H9 (cell line): ENCODE data around the gene YPEL1. TPM values are rescaled to one million over a fixed set of nuclear protein-coding genes. Genes with fewer than 3 reads are reported as not detected.
A peak's percentile ranks its signal among the peaks of the same experiment; 100 is the strongest.

Experiments
- DNase-seq: peaks from one replicate; pipeline ENCODE4 v3.0.0-alpha.2; 2017
- H2AFZ ChIP-seq: one replicate; pipeline ENCODE4 v1.6.1; 2013; ENCODE audit warnings: mild to moderate bottlenecking, low read length, control low read depth, moderate library complexity
- H2AK5ac ChIP-seq: 2 replicates; pipeline ENCODE4 v1.6.1; 2013; ENCODE audit warnings: low read length, control low read depth, mixed read lengths; ENCODE audit not compliant: insufficient read length
- H2BK120ac ChIP-seq: one replicate; pipeline ENCODE4 v1.6.1; 2013; ENCODE audit warnings: low read depth, mild to moderate bottlenecking, low read length, control low read depth, inconsistent platforms; ENCODE audit not compliant: poor library complexity, severe bottlenecking
- H2BK12ac ChIP-seq: 2 replicates; pipeline ENCODE4 v1.6.1; 2013; ENCODE audit warnings: low read length, control low read depth, mixed read lengths, low read depth; ENCODE audit not compliant: insufficient read length
- H2BK15ac ChIP-seq: 2 replicates; pipeline ENCODE4 v1.6.1; 2013; ENCODE audit warnings: low read depth, low read length, control low read depth
- H2BK20ac ChIP-seq: one replicate; pipeline ENCODE4 v1.6.1; 2013; ENCODE audit warnings: low read depth, mild to moderate bottlenecking, low read length, control low read depth, inconsistent platforms; ENCODE audit not compliant: poor library complexity, severe bottlenecking
- H2BK5ac ChIP-seq: 2 replicates; pipeline ENCODE4 v1.6.1; 2013; ENCODE audit warnings: low read length, control low read depth, mixed read lengths; ENCODE audit not compliant: insufficient read length
- H3K14ac ChIP-seq: 2 replicates; pipeline ENCODE4 v1.6.1; 2013; ENCODE audit warnings: low read length, control low read depth; ENCODE audit not compliant: insufficient read depth
- H3K18ac ChIP-seq: 2 replicates; pipeline ENCODE4 v1.6.1; 2013; ENCODE audit warnings: low read depth, mild to moderate bottlenecking, mixed read lengths, low read length, control low read depth; ENCODE audit not compliant: insufficient read length
- H3K23ac ChIP-seq: 2 replicates; pipeline ENCODE4 v1.6.1; 2013; ENCODE audit warnings: low read length, control low read depth, mixed read lengths, low read depth; ENCODE audit not compliant: insufficient read length
- H3K23me2 ChIP-seq: 2 replicates; pipeline ENCODE4 v1.6.1; 2013; ENCODE audit warnings: low read depth, mild to moderate bottlenecking, mixed read lengths, low read length, control low read depth; ENCODE audit not compliant: insufficient read length, poor library complexity, severe bottlenecking
- H3K27ac ChIP-seq: 2 replicates; pipeline ENCODE4 v1.5.1; 2013; ENCODE audit warnings: low read length, control low read depth, mixed read lengths, low read depth; ENCODE audit not compliant: insufficient read length
- H3K27me3 ChIP-seq: 2 replicates; pipeline ENCODE4 v1.6.1; 2013; ENCODE audit warnings: low read length, control low read depth, inconsistent platforms; ENCODE audit not compliant: insufficient read depth
- H3K4ac ChIP-seq: 2 replicates; pipeline ENCODE4 v1.6.1; 2013; ENCODE audit warnings: low read depth, mild to moderate bottlenecking, control low read depth, inconsistent platforms, low read length, moderate library complexity
- H3K4me1 ChIP-seq: 2 replicates; pipeline ENCODE4 v1.6.1; 2013; ENCODE audit warnings: low read length, control low read depth, inconsistent platforms; ENCODE audit not compliant: insufficient read depth
- H3K4me2 ChIP-seq: 2 replicates; pipeline ENCODE4 v1.6.1; 2013; ENCODE audit warnings: low read length, control low read depth, mixed read lengths; ENCODE audit not compliant: insufficient read length, insufficient read depth
- H3K56ac ChIP-seq: 2 replicates; pipeline ENCODE4 v1.6.1; 2013; ENCODE audit warnings: low read depth, mild to moderate bottlenecking, mixed read lengths, low read length, control low read depth; ENCODE audit not compliant: insufficient read length
- H3K79me1 ChIP-seq: 2 replicates; pipeline ENCODE4 v1.6.1; 2013; ENCODE audit warnings: low read depth, mild to moderate bottlenecking, moderate library complexity, low read length, control low read depth, inconsistent platforms; ENCODE audit not compliant: insufficient read depth, poor library complexity, severe bottlenecking
- H3K79me2 ChIP-seq: 2 replicates; pipeline ENCODE4 v1.6.1; 2013; ENCODE audit warnings: low read length, control low read depth, inconsistent platforms; ENCODE audit not compliant: insufficient read depth
- H3K9ac ChIP-seq: 2 replicates; pipeline ENCODE4 v1.6.1; 2013; ENCODE audit warnings: low read length, control low read depth, mixed read lengths; ENCODE audit not compliant: insufficient read length; ENCODE audit errors: extremely low read depth
- H3K9me3 ChIP-seq: one replicate; pipeline ENCODE4 v1.6.1; 2013; ENCODE audit warnings: low read depth, low read length, inconsistent platforms; ENCODE audit not compliant: control insufficient read depth
- H3T11ph ChIP-seq: one replicate; pipeline ENCODE4 v1.6.1; 2013; ENCODE audit warnings: mild to moderate bottlenecking, low read length, control low read depth, inconsistent platforms
- H4K20me1 ChIP-seq: one replicate; pipeline ENCODE4 v1.6.1; 2013; ENCODE audit not compliant: control insufficient read depth, insufficient read length, insufficient read depth
- H4K5ac ChIP-seq: 2 replicates; pipeline ENCODE4 v1.6.1; 2013; ENCODE audit warnings: low read depth, mild to moderate bottlenecking, mixed read lengths, low read length, control low read depth; ENCODE audit not compliant: insufficient read length
- H4K8ac ChIP-seq: replicated peaks from 2 replicates; pipeline ENCODE4 v1.6.1; 2013; ENCODE audit warnings: low read length, control low read depth, mixed read lengths, low read depth; ENCODE audit not compliant: insufficient read length
- H4K91ac ChIP-seq: 2 replicates; pipeline ENCODE4 v1.6.1; 2013; ENCODE audit warnings: low read depth, mild to moderate bottlenecking, moderate library complexity, mixed read lengths, low read length, control low read depth; ENCODE audit not compliant: insufficient read length
- H3K27ac Mint-ChIP-seq, 3 experiments: 2 replicates in 2 of 3; 3 replicates in 1 of 3; pipeline ENCODE4 v1.8.0; 2020 to 2021; ENCODE audit warnings: mixed read lengths in 3 of 3, mild to moderate bottlenecking in 1 of 3, moderate library complexity in 1 of 3
- H3K27me3 Mint-ChIP-seq: 2 replicates; pipeline ENCODE4 v1.8.0; 2021; ENCODE audit warnings: low read depth, mild to moderate bottlenecking, moderate library complexity, mixed read lengths
- H3K36me3 Mint-ChIP-seq, 3 experiments: 2 replicates in 2 of 3; 3 replicates in 1 of 3; pipeline ENCODE4 v1.8.0; 2020 to 2021; ENCODE audit warnings: low read depth in 3 of 3, mixed read lengths in 3 of 3; ENCODE audit not compliant: insufficient read depth in 1 of 3
- H3K4me1 Mint-ChIP-seq, 2 experiments: 2 replicates each; pipeline ENCODE4 v1.8.0; 2020; ENCODE audit warnings: mixed read lengths in 2 of 2
- H3K4me3 Mint-ChIP-seq, 2 experiments: 2 replicates in 1 of 2; 3 replicates in 1 of 2; pipeline ENCODE4 v1.8.0; 2020 to 2021; ENCODE audit warnings: mild to moderate bottlenecking in 2 of 2, mixed read lengths in 2 of 2, moderate library complexity in 1 of 2
- H3K9me3 Mint-ChIP-seq, 2 experiments: 2 replicates in 1 of 2; 3 replicates in 1 of 2; pipeline ENCODE4 v1.8.0; 2020; ENCODE audit warnings: mild to moderate bottlenecking in 2 of 2, mixed read lengths in 2 of 2, moderate library complexity in 1 of 2
- WGBS: extraction: QIAGEN DNeasy Blood & Tissue Kit; methylation state at CpG from one replicate; pipeline ENCODE4 v1.1.7; 2013; ENCODE audit warnings: missing lambda C conversion rate, low lambda C conversion rate, mixed read lengths; ENCODE audit not compliant: insufficient read length; ENCODE audit errors: extremely low coverage; 5-methylcytosine and 5-hydroxymethylcytosine counted together
- total RNA-seq: library from RNA; stranded (reverse); gene quantifications from 2 replicates; pipeline ENCODE4 v1.2.1, GENCODE V29; 2021
- TF ChIP-seq, protein P1 (sequence below): fragments of 200-600 bp; sonication (generic); conservative IDR thresholded peaks from 3 replicates; pipeline ENCODE4 v1.8.0; 2021; ENCODE audit warnings: antibody characterized with exemption, mild to moderate bottlenecking

YPEL1 gene
- total RNA-seq, 1 experiment from 2014 or later, result 5.4 TPM

DNA sequence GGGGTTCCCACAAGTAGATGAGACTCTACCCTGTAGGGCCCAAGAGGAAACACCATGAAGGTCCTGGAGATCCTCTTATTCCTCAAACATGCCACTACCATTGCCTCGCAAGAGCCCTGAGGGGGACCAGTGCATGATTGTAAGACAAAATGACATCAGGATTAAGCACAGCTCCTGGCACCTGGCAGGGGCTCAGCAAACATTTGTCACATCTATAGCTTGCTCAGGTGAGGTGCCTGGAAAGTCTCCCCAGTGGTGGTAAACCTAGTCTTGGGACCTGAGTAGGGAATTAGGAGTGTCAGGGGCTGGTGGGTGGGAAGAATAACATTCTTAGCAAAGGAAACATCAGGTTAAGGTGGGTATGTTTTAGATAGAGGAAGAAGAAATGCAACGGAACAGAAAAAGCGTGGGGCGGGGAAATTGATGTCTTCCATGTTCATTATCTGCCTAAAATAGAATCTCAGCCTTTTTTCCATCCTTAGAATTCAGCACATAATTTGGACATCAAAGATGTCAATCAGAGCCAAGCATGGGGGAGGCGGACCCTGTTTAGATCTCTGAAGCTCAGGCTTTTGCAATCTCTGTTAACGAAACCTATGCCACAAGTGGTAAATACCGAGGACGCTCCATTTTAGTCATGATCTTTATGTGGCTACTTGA lies 924 bp downstream of the YPEL1 start:
- Histone ChIP-seq H2BK12ac (no peak overlapping the region), H3K14ac (peak overlapping the region; percentile 84; the same call in 1 of the 2 replicates), H3K18ac (no peak overlapping the region), H2BK120ac (no peak overlapping the region), H3K56ac (no peak overlapping the region), H4K8ac (no peak overlapping the region), H3K4ac (no peak overlapping the region), H3K9ac (peak overlapping the region; percentile 78), H4K5ac (no peak overlapping the region), H3K79me2 (no peaks in the 10 kb centered on the region), H2AFZ (peak overlapping the region; percentile 66), H3K27me3 (no peaks in the 10 kb centered on the region; the same call in 1 of the 2 replicates), H3K23me2 (peaks cover 8% of the 10 kb centered on the region), H2BK5ac (no peak overlapping the region), H3K9me3 (no peaks in the 10 kb centered on the region), H4K91ac (no peak overlapping the region), H2AK5ac (no peak overlapping the region), H3T11ph (no peak overlapping the region), H3K79me1 (no peaks in the 10 kb centered on the region), H2BK15ac (no peak overlapping the region), H2BK20ac (no peak overlapping the region), H3K23ac (no peak overlapping the region), H4K20me1 (no peaks in the 10 kb centered on the region), H3K4me2 (peak overlapping the region; percentile 95), H3K4me1 (no peaks in the 10 kb centered on the region), H3K27ac (no peak overlapping the region)
- DNase-seq, result no peak
- peak overlapping the region; percentile 84 to 94 for H3K4me3 Mint-ChIP-seq
- TF ChIP-seq, protein P1, sequence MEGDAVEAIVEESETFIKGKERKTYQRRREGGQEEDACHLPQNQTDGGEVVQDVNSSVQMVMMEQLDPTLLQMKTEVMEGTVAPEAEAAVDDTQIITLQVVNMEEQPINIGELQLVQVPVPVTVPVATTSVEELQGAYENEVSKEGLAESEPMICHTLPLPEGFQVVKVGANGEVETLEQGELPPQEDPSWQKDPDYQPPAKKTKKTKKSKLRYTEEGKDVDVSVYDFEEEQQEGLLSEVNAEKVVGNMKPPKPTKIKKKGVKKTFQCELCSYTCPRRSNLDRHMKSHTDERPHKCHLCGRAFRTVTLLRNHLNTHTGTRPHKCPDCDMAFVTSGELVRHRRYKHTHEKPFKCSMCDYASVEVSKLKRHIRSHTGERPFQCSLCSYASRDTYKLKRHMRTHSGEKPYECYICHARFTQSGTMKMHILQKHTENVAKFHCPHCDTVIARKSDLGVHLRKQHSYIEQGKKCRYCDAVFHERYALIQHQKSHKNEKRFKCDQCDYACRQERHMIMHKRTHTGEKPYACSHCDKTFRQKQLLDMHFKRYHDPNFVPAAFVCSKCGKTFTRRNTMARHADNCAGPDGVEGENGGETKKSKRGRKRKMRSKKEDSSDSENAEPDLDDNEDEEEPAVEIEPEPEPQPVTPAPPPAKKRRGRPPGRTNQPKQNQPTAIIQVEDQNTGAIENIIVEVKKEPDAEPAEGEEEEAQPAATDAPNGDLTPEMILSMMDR, result no peak
- peak overlapping the region; percentile 62 to 87 (median 70); a peak in 3 of 7 replicates for H3K27ac Mint-ChIP-seq
- H3K4me1 Mint-ChIP-seq, result peaks cover 16 to 20% of the 10 kb centered on the region in 2 experiments
- H3K9me3 Mint-ChIP-seq, result no peaks in the 10 kb centered on the region; a peak in 1 of 5 replicates
- peaks cover 0 to 4% (median 0%) of the 10 kb centered on the region in 3 experiments; a peak in 2 of 7 replicates for H3K36me3 Mint-ChIP-seq
- WGBS, result no CpG with 5 or more reads among the region's 8 CpGs
- peaks cover 39% of the 10 kb centered on the region for H3K27me3 Mint-ChIP-seq
